H1 (cell line): ENCODE data around the gene SRMS. TPM values are rescaled to one million over a fixed set of nuclear protein-coding genes. Genes with fewer than 3 reads are reported as not detected.

ENCODE experiments used
- CTCF ChIA-PET: fragments of 300-600 bp; sonication (Branson Sonifier 250); formaldehyde crosslinking; loops from one replicate; lab custom pipeline; 2021; ENCODE audit not compliant: partially characterized antibody; lab: Charles Lee
- POLR2A ChIA-PET: fragments of 300-600 bp; sonication (Branson Sonifier 250); formaldehyde crosslinking; loops from one replicate; lab custom pipeline; 2021; ENCODE audit warnings: inconsistent platforms; ENCODE audit not compliant: partially characterized antibody; lab: Charles Lee
- DNase-seq, 2 experiments: peaks; one replicate each; pipeline versions ENCODE4 v3.0.0 to v3.0.0-alpha.2; 2010 to 2022; ENCODE audit warnings: low spot score in 2 of 2, low read depth in 1 of 2, mixed read lengths in 1 of 2
- FAIRE-seq: peaks from 2 replicates; lab custom pipeline; 2011; peaks lifted over from hg19 to GRCh38; lab: Jason Lieb, UNC
- H2AFZ ChIP-seq: 2 replicates; pipeline ENCODE4 v1.8.1; 2012; ENCODE audit warnings: low read length, inconsistent platforms
- H2AK5ac ChIP-seq: 2 replicates; pipeline ENCODE4 v1.6.1; 2013; ENCODE audit warnings: low read depth, low read length
- H2BK120ac ChIP-seq: replicated peaks from 2 replicates; pipeline ENCODE3; 2013; ENCODE audit warnings: low read depth, low read length, inconsistent platforms
- H2BK12ac ChIP-seq: 2 replicates; pipeline ENCODE4 v1.6.1; 2013; ENCODE audit warnings: low read depth, low read length
- H2BK15ac ChIP-seq: 2 replicates; pipeline ENCODE4 v1.6.1; 2013; ENCODE audit warnings: low read length
- H2BK20ac ChIP-seq: 2 replicates; pipeline ENCODE4 v1.6.1; 2013; ENCODE audit warnings: low read length
- H2BK5ac ChIP-seq: 2 replicates; pipeline ENCODE4 v1.6.1; 2013; ENCODE audit warnings: low read depth, low read length
- H3K14ac ChIP-seq: 2 replicates; pipeline ENCODE4 v1.6.1; 2013; ENCODE audit warnings: inconsistent platforms; ENCODE audit not compliant: insufficient read length
- H3K18ac ChIP-seq: 2 replicates; pipeline ENCODE4 v1.6.1; 2013; ENCODE audit warnings: low read length; ENCODE audit errors: extremely low read depth
- H3K23ac ChIP-seq: 2 replicates; pipeline ENCODE4 v1.6.1; 2013; ENCODE audit warnings: inconsistent platforms; ENCODE audit not compliant: insufficient read length
- H3K23me2 ChIP-seq: 2 replicates; pipeline ENCODE4 v1.6.1; 2013; ENCODE audit warnings: low read depth, low read length
- H3K27ac ChIP-seq: 2 replicates; pipeline ENCODE4 v1.6.1; 2011; ENCODE audit warnings: low read depth, low read length, inconsistent platforms
- H3K27me3 ChIP-seq, 4 experiments: replicated peaks in 1 of 4; 1 replicate in 1 of 4; 2 replicates in 3 of 4; pipeline versions ENCODE4 v1.6.1 to v1.8.1; 2011 to 2013; ENCODE audit warnings: low read length in 3 of 4, mild to moderate bottlenecking in 3 of 4, inconsistent platforms in 2 of 4, mixed read lengths in 2 of 4, moderate library complexity in 1 of 4; ENCODE audit not compliant: control insufficient read depth in 3 of 4, insufficient read depth in 3 of 4; ENCODE audit errors: extremely low read depth in 1 of 4
- H3K36me3 ChIP-seq, 4 experiments: 2 replicates each; pipeline versions ENCODE4 v1.6.1 to v1.8.1; 2011 to 2013; ENCODE audit warnings: mild to moderate bottlenecking in 4 of 4, low read length in 3 of 4, moderate library complexity in 2 of 4, control low read depth in 1 of 4, inconsistent platforms in 1 of 4; ENCODE audit not compliant: insufficient read depth in 4 of 4, control insufficient read depth in 2 of 4
- H3K4ac ChIP-seq: replicated peaks from 2 replicates; pipeline ENCODE3; 2013; ENCODE audit warnings: low read length, low read depth, mixed read lengths, inconsistent platforms; ENCODE audit not compliant: insufficient read length
- H3K4me1 ChIP-seq, 4 experiments: replicated peaks in 1 of 4; 1 replicate in 1 of 4; 2 replicates in 3 of 4; pipeline versions ENCODE4 v1.6.1 to v1.8.1; 2011 to 2013; ENCODE audit warnings: low read length in 3 of 4, inconsistent platforms in 2 of 4, mixed read lengths in 1 of 4; ENCODE audit not compliant: insufficient read depth in 4 of 4, control insufficient read depth in 3 of 4
- H3K4me2 ChIP-seq, 2 experiments: 2 replicates each; pipeline versions ENCODE4 v1.6.1 to v1.8.1; 2011 to 2013; ENCODE audit warnings: low read depth in 2 of 2, low read length in 2 of 2, control low read depth in 1 of 2, inconsistent platforms in 1 of 2, mild to moderate bottlenecking in 1 of 2; ENCODE audit not compliant: insufficient read depth in 1 of 2
- H3K4me3 ChIP-seq, 4 experiments: fragments of 200-600, 300-600 bp in 1 of 4; sonication (generic), shearing (Covaris generic), sonication (Bioruptor Twin) in 1 of 4; 2 replicates each; pipeline versions ENCODE4 v1.5.1 to v1.8.1; 2011 to 2016; ENCODE audit warnings: low read length in 4 of 4, low read depth in 3 of 4, control low read depth in 2 of 4, inconsistent platforms in 2 of 4, mild to moderate bottlenecking in 2 of 4, mixed read lengths in 1 of 4, moderate library complexity in 1 of 4; ENCODE audit not compliant: insufficient read depth in 2 of 4; ENCODE audit errors: extremely low read depth in 1 of 4
- H3K56ac ChIP-seq: replicated peaks from 2 replicates; pipeline ENCODE3; 2013; ENCODE audit warnings: low read depth, mild to moderate bottlenecking, mixed read lengths, low read length, inconsistent platforms; ENCODE audit not compliant: insufficient read length
- H3K79me1 ChIP-seq: 2 replicates; pipeline ENCODE4 v1.6.1; 2013; ENCODE audit warnings: low read depth, low read length, control low read depth
- H3K79me2 ChIP-seq, 2 experiments: 2 replicates each; pipeline versions ENCODE4 v1.6.1 to v1.8.1; 2012 to 2013; ENCODE audit warnings: low read length in 2 of 2, mild to moderate bottlenecking in 2 of 2, inconsistent platforms in 1 of 2; ENCODE audit not compliant: insufficient read depth in 2 of 2, control insufficient read depth in 1 of 2
- H3K9ac ChIP-seq, 4 experiments: replicated peaks in 1 of 4; 1 replicate in 1 of 4; 2 replicates in 3 of 4; pipeline versions ENCODE4 v1.6.1 to v1.8.1; 2011 to 2013; ENCODE audit warnings: low read depth in 3 of 4, low read length in 3 of 4, control low read depth in 2 of 4, mild to moderate bottlenecking in 2 of 4, moderate library complexity in 2 of 4, inconsistent platforms in 1 of 4; ENCODE audit errors: extremely low read depth in 1 of 4
- H3K9me3 ChIP-seq, 2 experiments: 2 replicates each; pipeline versions ENCODE4 v1.6.1 to v1.8.1; 2012 to 2013; ENCODE audit warnings: mild to moderate bottlenecking in 2 of 2, moderate library complexity in 2 of 2, control low read depth in 1 of 2, inconsistent platforms in 1 of 2, low read depth in 1 of 2, low read length in 1 of 2, mixed read lengths in 1 of 2; ENCODE audit not compliant: insufficient read depth in 2 of 2
- H4K20me1 ChIP-seq, 2 experiments: replicated peaks in 1 of 2; 2 replicates each; pipeline versions ENCODE3 to v1.8.1; 2011 to 2013; ENCODE audit warnings: inconsistent platforms in 2 of 2, low read length in 2 of 2, mild to moderate bottlenecking in 1 of 2; ENCODE audit not compliant: insufficient read depth in 2 of 2, control insufficient read depth in 1 of 2
- H4K5ac ChIP-seq: 2 replicates; pipeline ENCODE4 v1.6.1; 2013; ENCODE audit warnings: low read length, low read depth, mixed read lengths, inconsistent platforms; ENCODE audit not compliant: insufficient read length
- H4K8ac ChIP-seq: 2 replicates; pipeline ENCODE4 v1.8.0; 2013; ENCODE audit warnings: mild to moderate bottlenecking, moderate library complexity, low read length, inconsistent platforms; ENCODE audit not compliant: insufficient read depth; ENCODE audit errors: extremely low read depth
- H4K91ac ChIP-seq: replicated peaks from 2 replicates; pipeline ENCODE3; 2013; ENCODE audit warnings: low read length, mixed read lengths, inconsistent platforms; ENCODE audit not compliant: insufficient read length
- BACH1 ChIP-seq: IDR thresholded peaks from 2 replicates; pipeline ENCODE4 v1.6.1; 2012; ENCODE audit warnings: low read length, improper control_type of control experiment
- BRCA1 ChIP-seq: IDR thresholded peaks from 2 replicates; pipeline ENCODE4 v1.6.1; 2012; ENCODE audit warnings: low read depth, low read length, improper control_type of control experiment
- CHD2 ChIP-seq: IDR thresholded peaks from 2 replicates; pipeline ENCODE4 v1.6.1; 2012; ENCODE audit warnings: low read length, improper control_type of control experiment
- EGR1 ChIP-seq: IDR thresholded peaks from 2 replicates; pipeline ENCODE4 v1.6.1; 2011; ENCODE audit warnings: low read depth, low read length, borderline replicate concordance
- EZH2 ChIP-seq: fragments of 200-600 bp; sonication (generic); IDR thresholded peaks from 2 replicates; pipeline ENCODE4 v1.7.1; 2012; ENCODE audit warnings: low read depth, mild to moderate bottlenecking, moderate library complexity, low read length, inconsistent platforms; ENCODE audit not compliant: severe bottlenecking
- KDM1A ChIP-seq: fragments of 200-600, 300-600 bp; sonication (generic); IDR thresholded peaks from 2 replicates; pipeline ENCODE4 v1.7.1; 2016; ENCODE audit warnings: mild to moderate bottlenecking, low read length, borderline replicate concordance
- KDM5A ChIP-seq: fragments of 200-600 bp; IDR thresholded peaks from 2 replicates; pipeline ENCODE4 v1.7.1; 2012; ENCODE audit warnings: mild to moderate bottlenecking, low read length, inconsistent platforms, mixed read lengths
- RFX5 ChIP-seq: IDR thresholded peaks from 2 replicates; pipeline ENCODE4 v1.6.1; 2011; ENCODE audit warnings: low read depth, low read length, improper control_type of control experiment, borderline replicate concordance
- SAP30 ChIP-seq: fragments of 300-600 bp; sonication (generic); IDR thresholded peaks from 2 replicates; pipeline ENCODE4 v1.7.1; 2012; ENCODE audit warnings: low read length, moderate library complexity, mild to moderate bottlenecking, inconsistent platforms; ENCODE audit not compliant: insufficient read depth, insufficient replicate concordance
- SIRT6 ChIP-seq: IDR thresholded peaks from one replicate; pipeline ENCODE4 v1.7.1; 2012; ENCODE audit warnings: low read length, inconsistent platforms
- TCF12 ChIP-seq: IDR thresholded peaks from 2 replicates; pipeline ENCODE4 v1.6.1; 2011; ENCODE audit warnings: low read depth, mild to moderate bottlenecking, low read length
- TEAD4 ChIP-seq: IDR thresholded peaks from 2 replicates; pipeline ENCODE4 v1.6.1; 2012; ENCODE audit warnings: low read depth, low read length, inconsistent platforms, mixed read lengths
- WGBS, 2 experiments: shearing (Covaris generic) in 1 of 2; methylation state at CpG; one replicate each; pipeline versions ENCODE4 v1.1.6 to v1.1.7; 2013 to 2015; ENCODE audit warnings: low lambda C conversion rate in 2 of 2, mixed read lengths in 2 of 2, inconsistent platforms in 1 of 2, low coverage in 1 of 2, missing lambda C conversion rate in 1 of 2; ENCODE audit not compliant: insufficient replicate concordance in 2 of 2, insufficient coverage in 1 of 2, insufficient read length in 1 of 2; ENCODE audit errors: extremely low coverage in 1 of 2, missing lambda C conversion rate in 1 of 2; 5-methylcytosine and 5-hydroxymethylcytosine counted together
- polyA plus RNA-seq, 7 experiments: library from polyadenylated mRNA; depleted of rRNA in 3 of 7; stranded (reverse) in 5 of 7; unstranded in 2 of 7; fragments of >200 nt in 5 of 7; fragments of 200-250 nt in 2 of 7; gene quantifications; 1 replicate in 5 of 7; 2 replicates in 1 of 7; 4 replicates in 1 of 7; pipeline versions ENCODE4 v1.2.1 to v1.2.3, GENCODE V29; 2011 to 2013; ENCODE audit warnings: missing spikeins in 2 of 7, mixed read lengths in 2 of 7
- total RNA-seq: library from RNA; stranded (reverse); fragmentation: NEBNext Ultra II Directional; extraction: Animal tissue kit (Norgen Biotek cat#: 25700); gene quantifications from 2 replicates; pipeline ENCODE4 v1.2.1, GENCODE V29; 2021

Gene SRMS
- total and polyA plus RNA-seq, 2 of the 8 experiments (the other 6 are each of a cell fraction or from before 2014, with no cell fraction given): 0.39 to 0.76 TPM

- no peak overlapping the region for H4K91ac ChIP-seq
- 32% methylated on average over 39 of the region's 48 CpGs; no CpG with 5 or more reads in 1 of the 2 experiments for WGBS, 2 experiments
- DNase-seq (peak in 1 of 2 experiments; percentile 92), FAIRE-seq (no peak)
- peak overlapping the region; percentile 39; the same call in 1 of the 2 replicates for H2BK12ac ChIP-seq
- no peak overlapping the region for H3K23ac ChIP-seq
- no peak overlapping the region for H2BK5ac ChIP-seq
- peaks cover 0 to 11% of the 10 kb centered on the region in 2 experiments for H4K20me1 ChIP-seq
- H4K5ac ChIP-seq: no peak overlapping the region
- peaks cover 0 to 23% (median 12%) of the 10 kb centered on the region in 4 experiments; a peak in 6 of 7 replicates for H3K4me1 ChIP-seq
- H3K79me2 ChIP-seq: no peaks in the 10 kb centered on the region
- H3K14ac ChIP-seq: no peak overlapping the region
- CTCF ChIA-PET: interaction anchor here (0.8 to 3.4 kb wide), 40 partner anchors 9 to 411 kb away, joined by 3 to 39 read pairs (median 5); partner anchors contain the start of genes PPDPF, PTK6 and TPD52L2
- no peak overlapping the region for H2AFZ ChIP-seq
- H3K79me1 ChIP-seq: no peaks in the 10 kb centered on the region
- H3K4me3 ChIP-seq: peak overlapping the region in 2 of 4 experiments; percentile 10 to 41; a peak in 4 of 8 replicates
- peak overlapping the region; percentile 1 to 64; a peak in 3 of 4 replicates for H3K4me2 ChIP-seq
- POLR2A ChIA-PET: interaction anchor here (0.8 to 2.4 kb wide), 9 partner anchors 9 to 162 kb away, joined by 3 to 22 read pairs (median 4); partner anchors contain the start of genes PPDPF and RTEL1
- H3K36me3 ChIP-seq: peaks cover 0 to 8% (median 1%) of the 10 kb centered on the region in 4 experiments; a peak in 5 of 8 replicates
- H3K4ac ChIP-seq: no peak overlapping the region
- peaks cover 11 to 41% (median 35%) of the 10 kb centered on the region in 4 experiments for H3K27me3 ChIP-seq
- H2AK5ac ChIP-seq: no peak overlapping the region
- no peak overlapping the region for H3K56ac ChIP-seq
- peak overlapping the region; percentile 88; the same call in 1 of the 2 replicates for H2BK15ac ChIP-seq
- H3K18ac ChIP-seq: peak overlapping the region; percentile 48; the same call in 1 of the 2 replicates
- no peak overlapping the region for H2BK120ac ChIP-seq
- no peak overlapping the region for H3K27ac ChIP-seq
- no peaks in the 10 kb centered on the region for H3K9me3 ChIP-seq
- no peak overlapping the region; the same call in 1 of the 2 replicates for H4K8ac ChIP-seq
- peaks cover 18% of the 10 kb centered on the region; the same call in 1 of the 2 replicates for H3K23me2 ChIP-seq
- H3K9ac ChIP-seq: no peak overlapping the region
- H2BK20ac ChIP-seq: no peak overlapping the region
- TF ChIP-seq KDM5A (no peak), KDM1A (no peak), TEAD4 (no peak), BACH1 (no peak), SIRT6 (no peak), TCF12 (peak; percentile 88; the same call in 1 of the 2 replicates), CHD2 (no peak), RFX5 (no peak), BRCA1 (no peak), EGR1 (no peak), EZH2 (no peak), SAP30 (no peak)
Measured at GRCh38 chr20:63495741-63496595, 51.6 kb downstream of the SRMS start.
